Loucy (cell line): ENCODE data around the gene GJA3.

Experiments used
- H2AFZ ChIP-seq: fragments of 200-600 bp; sonication (generic); 2 replicates; pipeline ENCODE4 v1.6.0; 2016; ENCODE audit warnings: antibody characterized with exemption, mild to moderate bottlenecking, low read length, moderate library complexity
- H3F3A ChIP-seq: fragments of 200-600 bp; 2 replicates; pipeline ENCODE4 v1.6.0; 2016; ENCODE audit warnings: antibody characterized with exemption, low read depth, mild to moderate bottlenecking
- H3K27me3 ChIP-seq: fragments of 200-600 bp; sonication (generic); 2 replicates; pipeline ENCODE4 v1.6.1; 2014; ENCODE audit warnings: low read length, mild to moderate bottlenecking; ENCODE audit not compliant: insufficient read depth, poor library complexity, severe bottlenecking
- H3K36me3 ChIP-seq: fragments of 200-600 bp; sonication (generic); 2 replicates; pipeline ENCODE4 v1.6.1; 2016; ENCODE audit warnings: low read length; ENCODE audit not compliant: insufficient read depth
- H3K4me1 ChIP-seq: fragments of 200-600 bp; sonication (generic); 2 replicates; pipeline ENCODE4 v1.5.1; 2014; ENCODE audit warnings: low read length, mild to moderate bottlenecking; ENCODE audit not compliant: insufficient read depth, poor library complexity, severe bottlenecking
- H3K4me2 ChIP-seq: fragments of 200-600 bp; sonication (generic); 2 replicates; pipeline ENCODE4 v1.6.0; 2014; ENCODE audit warnings: antibody characterized with exemption, low read length, low read depth, mild to moderate bottlenecking; ENCODE audit not compliant: poor library complexity, severe bottlenecking
- H3K4me3 ChIP-seq: fragments of 200-600 bp; sonication (generic); 2 replicates; pipeline ENCODE4 v1.5.1; 2014; ENCODE audit warnings: low read length, mild to moderate bottlenecking, mixed read lengths; ENCODE audit not compliant: poor library complexity, severe bottlenecking
- H3K79me2 ChIP-seq: fragments of 200-600 bp; sonication (generic); 2 replicates; pipeline ENCODE4 v1.6.1; 2014; ENCODE audit warnings: low read length; ENCODE audit not compliant: insufficient read depth
- H3K9ac ChIP-seq: fragments of 200-600 bp; sonication (generic); 2 replicates; pipeline ENCODE4 v1.6.0; 2014; ENCODE audit warnings: mild to moderate bottlenecking, low read depth, low read length, moderate library complexity; ENCODE audit not compliant: poor library complexity, severe bottlenecking
- H3K9me2 ChIP-seq: fragments of 200-600 bp; sonication (generic); replicated peaks from 2 replicates; pipeline ENCODE4 v1.6.1; 2016; ENCODE audit warnings: low read depth, low read length, mixed read lengths
- H3K9me3 ChIP-seq: fragments of 200-600 bp; sonication (generic); 2 replicates; pipeline ENCODE4 v1.6.1; 2014; ENCODE audit warnings: mild to moderate bottlenecking, antibody characterized with exemption, low read length, low read depth; ENCODE audit not compliant: insufficient read depth
- H4K20me1 ChIP-seq: fragments of 200-600 bp; sonication (generic); 2 replicates; pipeline ENCODE4 v1.6.0; 2014; ENCODE audit warnings: antibody characterized with exemption, low read length, mild to moderate bottlenecking; ENCODE audit not compliant: insufficient read depth, poor library complexity, severe bottlenecking
- CTCF ChIP-seq: fragments of 200-600 bp; sonication (generic); conservative IDR thresholded peaks from 2 replicates; pipeline ENCODE4 v1.5.1; 2014; ENCODE audit warnings: mild to moderate bottlenecking, antibody characterized with exemption, low read length
- EZH2phosphoT487 ChIP-seq: fragments of 200-600 bp; IDR thresholded peaks from 2 replicates; pipeline ENCODE4 v1.6.1; 2018; ENCODE audit warnings: antibody characterized with exemption, mild to moderate bottlenecking, moderate library complexity, borderline replicate concordance

Gene GJA3

GRCh38 chr13:20186771-20187170 is 25.9 kb upstream of the GJA3 start:
- H3K9me2 ChIP-seq, result no peaks in the 10 kb centered on the region
- H3K36me3 ChIP-seq, result no peaks in the 10 kb centered on the region
- no peaks in the 10 kb centered on the region for H4K20me1 ChIP-seq
- H3K9ac ChIP-seq, result no peak overlapping the region
- H3K27me3 ChIP-seq, result no peaks in the 10 kb centered on the region
- no peaks in the 10 kb centered on the region for H3K79me2 ChIP-seq
- TF ChIP-seq CTCF (no peak), EZH2phosphoT487 (no peak)
- H3F3A ChIP-seq, result no peaks in the 10 kb centered on the region
- H3K9me3 ChIP-seq, result no peaks in the 10 kb centered on the region
- H2AFZ ChIP-seq, result no peak overlapping the region
- H3K4me2 ChIP-seq, result no peak overlapping the region
- no peak overlapping the region for H3K4me3 ChIP-seq
- no peaks in the 10 kb centered on the region for H3K4me1 ChIP-seq

- H3K4me1 ChIP-seq, result no peaks in the 10 kb centered on the region
- no peaks in the 10 kb centered on the region for H3K9me2 ChIP-seq
- H3K79me2 ChIP-seq, result no peaks in the 10 kb centered on the region
- no peak overlapping the region for H2AFZ ChIP-seq
- H3K4me2 ChIP-seq, result no peak overlapping the region
- no peaks in the 10 kb centered on the region for H3K9me3 ChIP-seq
- no peak overlapping the region for H3K4me3 ChIP-seq
- H4K20me1 ChIP-seq, result no peaks in the 10 kb centered on the region
- H3K36me3 ChIP-seq, result no peaks in the 10 kb centered on the region
- TF ChIP-seq CTCF (no peak), EZH2phosphoT487 (no peak)
- no peak overlapping the region for H3K9ac ChIP-seq
- no peaks in the 10 kb centered on the region for H3K27me3 ChIP-seq
- no peaks in the 10 kb centered on the region for H3F3A ChIP-seq
These were observed 24.7 kb upstream of the GJA3 start for GRCh38 chr13:20185366-20186056.

- Histone ChIP-seq H3K9me3 (no peaks in the 10 kb centered on the region), H2AFZ (peak overlapping the region; percentile 11; the same call in 1 of the 2 replicates), H3K9ac (no peak overlapping the region), H4K20me1 (no peaks in the 10 kb centered on the region), H3K4me3 (no peak overlapping the region), H3K79me2 (no peaks in the 10 kb centered on the region), H3K4me1 (no peaks in the 10 kb centered on the region), H3K4me2 (no peak overlapping the region), H3K36me3 (no peaks in the 10 kb centered on the region), H3K9me2 (no peaks in the 10 kb centered on the region), H3F3A (no peaks in the 10 kb centered on the region), H3K27me3 (no peaks in the 10 kb centered on the region)
- TF ChIP-seq CTCF, result peak; percentile 83
- no peak for TF ChIP-seq EZH2phosphoT487
These were observed 21.5 kb upstream of the GJA3 start for GRCh38 chr13:20182231-20182846.
